KOPT-K1 (cell line): Measurements from ENCODE around the gene NLK.

Experiments used
- H3K27ac ChIP-seq: fragments of 200-600 bp; sonication (generic); 2 replicates; pipeline ENCODE4 v1.5.1; 2016; ENCODE audit warnings: antibody characterized with exemption, mild to moderate bottlenecking, low read depth, low read length; ENCODE audit not compliant: poor library complexity, severe bottlenecking
- H3K36me3 ChIP-seq: fragments of 200-600 bp; sonication (generic); 2 replicates; pipeline ENCODE4 v1.5.1; 2017; ENCODE audit warnings: antibody characterized with exemption, mild to moderate bottlenecking, low read length, moderate library complexity; ENCODE audit not compliant: insufficient read depth
- H3K9me3 ChIP-seq: fragments of 200-600 bp; sonication (generic); 2 replicates; pipeline ENCODE4 v1.5.1; 2017; ENCODE audit warnings: antibody characterized with exemption, low read length, mild to moderate bottlenecking; ENCODE audit not compliant: insufficient read depth, poor library complexity, severe bottlenecking

NLK gene

DNA sequence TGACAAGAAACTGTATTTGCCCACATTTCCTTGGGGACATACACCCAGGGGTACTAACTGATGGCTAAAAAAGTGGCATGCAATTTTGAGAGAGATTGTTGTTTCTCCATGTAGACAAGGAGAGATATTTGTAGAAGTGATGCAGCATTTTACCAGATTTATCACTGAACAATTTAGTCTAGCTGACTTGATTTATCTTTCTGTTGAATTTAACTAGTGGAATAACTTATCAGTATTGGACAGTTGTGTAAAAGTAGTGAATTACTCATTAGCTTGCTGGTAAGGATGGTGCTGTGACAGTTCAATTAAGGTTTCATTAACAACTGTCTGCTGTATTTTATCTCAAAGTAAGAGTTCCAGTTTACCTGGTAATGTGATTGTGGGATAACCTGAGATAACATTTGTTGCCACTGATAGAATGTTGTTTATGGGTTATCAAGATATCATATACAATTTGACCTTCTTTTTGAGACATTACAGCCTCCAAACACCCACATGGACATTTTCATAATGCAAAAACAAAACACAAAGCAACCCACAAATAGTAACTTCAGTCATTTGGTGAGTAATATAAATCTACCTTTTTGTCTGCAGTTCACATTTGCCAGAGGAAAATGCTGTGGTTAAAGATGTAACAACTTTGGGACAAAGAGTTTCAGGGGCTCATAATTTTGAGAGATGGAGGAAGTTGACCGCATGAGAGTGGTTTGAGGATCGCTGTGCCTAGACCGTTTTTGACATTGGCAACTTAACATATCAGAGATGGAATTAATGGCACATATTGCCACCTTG lies 3.8 kb downstream of the NLK start:
- Histone ChIP-seq H3K9me3 (no peaks in the 10 kb centered on the region), H3K36me3 (no peaks in the 10 kb centered on the region; the same call in 1 of the 2 replicates), H3K27ac (peak overlapping the region; percentile 54)

DNA sequence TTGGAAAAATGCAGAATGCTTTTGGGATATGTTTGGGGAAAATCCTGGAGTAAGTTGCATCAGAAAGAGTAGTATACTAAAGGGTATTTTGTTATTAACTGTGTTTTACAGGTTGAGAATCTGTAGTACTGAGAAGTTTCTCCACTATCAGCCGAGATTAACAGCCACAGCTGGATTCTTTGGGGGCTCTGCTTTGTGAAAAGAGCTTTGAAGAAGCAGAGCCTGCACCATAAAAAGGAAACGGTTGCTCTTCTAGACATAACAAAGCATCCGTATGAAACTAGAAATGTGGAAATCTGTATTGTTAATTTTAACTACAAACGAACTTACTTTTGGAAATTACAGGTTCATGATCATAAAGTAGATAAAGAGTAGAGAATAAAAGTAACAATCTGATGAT lies 5.3 kb downstream of the NLK start:
- Histone ChIP-seq H3K27ac (peak overlapping the region; percentile 54), H3K9me3 (no peaks in the 10 kb centered on the region), H3K36me3 (no peaks in the 10 kb centered on the region; the same call in 1 of the 2 replicates)

DNA sequence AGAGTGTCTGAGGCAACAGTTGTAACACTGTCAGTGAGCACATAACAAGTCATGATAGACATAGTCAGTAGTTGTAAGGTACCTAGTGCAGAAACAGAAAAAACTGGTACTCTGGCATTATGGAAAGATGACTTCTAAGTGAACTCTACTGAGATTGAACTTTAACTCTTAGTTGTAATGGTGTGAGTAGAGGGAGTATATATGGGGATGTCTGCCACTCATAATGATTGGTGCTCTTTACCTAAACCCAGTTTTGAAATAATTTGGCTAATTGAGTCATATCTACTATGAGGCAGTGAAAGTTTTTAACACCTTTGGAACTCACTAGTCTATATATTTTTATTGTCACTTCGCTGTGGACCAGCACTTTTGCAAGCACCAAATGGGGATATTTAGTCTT lies 6.6 kb downstream of the NLK start:
- no peaks in the 10 kb centered on the region; the same call in 1 of the 2 replicates for H3K36me3 ChIP-seq
- no peaks in the 10 kb centered on the region for H3K9me3 ChIP-seq
- H3K27ac ChIP-seq: peak overlapping the region; percentile 54

DNA sequence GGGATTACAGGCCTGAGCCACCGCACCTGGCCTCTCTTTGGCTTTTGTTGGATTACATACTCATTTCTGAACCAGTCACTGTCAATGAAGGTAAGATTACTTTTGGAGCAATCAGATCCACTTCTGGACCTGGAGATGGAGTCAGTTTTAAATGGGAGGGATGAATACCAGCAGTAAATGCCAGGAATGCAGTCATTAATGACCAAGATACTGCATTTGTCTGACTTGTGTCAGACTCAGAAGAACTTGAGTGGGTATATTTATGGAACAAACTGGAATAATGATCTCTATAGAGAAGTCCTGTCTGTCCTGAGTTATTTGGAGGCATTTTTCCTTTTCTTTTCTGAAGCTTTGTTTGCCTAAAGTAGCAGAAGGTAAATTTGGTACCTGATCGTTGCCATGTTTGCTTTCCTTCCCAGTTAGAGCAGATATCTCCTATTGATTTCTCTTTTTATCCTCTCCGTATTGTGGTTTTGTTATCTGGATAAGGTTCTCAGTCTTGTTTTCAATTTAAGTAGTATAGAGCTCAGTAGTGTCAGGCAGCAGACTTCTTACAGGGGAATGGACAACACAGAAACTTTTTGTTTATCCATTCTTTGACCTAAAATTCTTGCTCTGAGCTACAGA lies 10.7 kb downstream of the NLK start:
- Histone ChIP-seq H3K36me3 (no peaks in the 10 kb centered on the region), H3K9me3 (no peaks in the 10 kb centered on the region), H3K27ac (no peak overlapping the region)

DNA sequence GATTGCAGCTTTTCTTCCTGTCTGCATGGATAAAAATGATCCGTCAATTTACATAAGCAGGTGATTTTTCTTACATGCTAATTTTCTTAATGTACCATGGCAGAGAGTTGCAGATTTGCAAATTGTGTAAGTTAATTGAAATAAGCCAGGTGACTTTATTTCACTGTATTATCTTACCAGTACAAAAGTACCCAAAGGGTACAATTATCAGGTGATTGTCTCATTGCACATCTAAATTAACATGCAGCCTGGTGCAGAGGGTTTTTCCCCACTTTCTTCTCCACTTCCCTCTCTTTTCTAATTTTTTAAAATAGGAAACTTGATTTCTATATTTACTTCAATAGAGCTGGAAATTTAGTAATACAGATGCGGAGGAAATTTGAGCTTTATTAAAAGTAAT lies 11.2 kb downstream of the NLK start:
- Histone ChIP-seq H3K36me3 (no peaks in the 10 kb centered on the region), H3K27ac (no peak overlapping the region), H3K9me3 (no peaks in the 10 kb centered on the region)

DNA sequence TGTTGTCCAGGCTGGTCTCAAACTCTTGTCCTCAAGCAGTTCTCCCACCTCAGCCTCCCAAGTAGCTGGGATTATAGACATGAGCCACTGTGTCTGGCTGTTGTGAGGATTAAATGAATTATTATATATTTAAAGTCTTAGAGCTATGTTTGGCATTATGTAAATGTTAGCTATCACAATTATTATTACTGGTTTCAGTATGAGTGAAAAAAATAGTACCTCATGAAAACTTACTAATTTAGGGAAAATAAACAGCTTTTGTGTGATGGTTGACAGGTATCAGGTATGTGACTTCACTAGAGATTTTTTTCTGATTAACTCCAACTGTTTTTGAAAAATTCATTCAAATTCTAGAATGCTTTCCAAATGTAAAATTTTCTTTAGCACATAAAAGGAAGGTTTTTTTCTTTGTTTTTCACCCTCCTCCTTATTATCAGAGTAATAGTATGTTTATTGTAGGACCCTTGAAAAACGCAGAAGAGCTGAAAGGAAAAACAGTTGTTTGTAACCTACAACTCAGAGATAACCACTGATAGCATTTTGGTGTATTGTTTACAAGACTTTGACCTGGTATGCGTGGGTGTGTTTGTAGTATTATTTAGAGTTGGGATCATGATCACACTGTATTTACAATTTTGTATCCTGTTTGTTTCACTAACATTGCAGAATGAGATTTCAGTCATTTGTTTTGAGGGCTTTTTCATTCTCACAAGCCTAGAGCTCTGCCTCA lies 13.2 kb downstream of the NLK start:
- H3K9me3 ChIP-seq: no peaks in the 10 kb centered on the region
- H3K27ac ChIP-seq: no peak overlapping the region
- no peaks in the 10 kb centered on the region for H3K36me3 ChIP-seq

DNA sequence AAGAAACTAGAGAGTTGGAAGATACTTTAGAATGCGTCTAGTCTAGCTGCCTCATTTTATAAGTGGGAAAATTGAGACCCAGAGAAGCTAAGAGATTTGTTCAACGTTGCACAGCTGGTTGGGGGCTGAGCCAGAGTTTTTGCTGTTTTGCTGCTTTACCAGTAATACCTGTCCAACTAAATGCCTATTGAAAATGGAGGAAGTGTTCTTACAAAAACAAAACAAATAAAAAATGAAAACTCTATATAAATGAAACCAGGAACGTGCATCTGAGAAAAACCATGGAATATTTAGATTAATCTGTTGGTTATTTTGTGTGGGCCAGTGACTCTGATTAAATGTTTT lies 13.8 kb downstream of the NLK start:
- no peaks in the 10 kb centered on the region for H3K36me3 ChIP-seq
- no peaks in the 10 kb centered on the region for H3K9me3 ChIP-seq
- H3K27ac ChIP-seq: no peak overlapping the region

DNA sequence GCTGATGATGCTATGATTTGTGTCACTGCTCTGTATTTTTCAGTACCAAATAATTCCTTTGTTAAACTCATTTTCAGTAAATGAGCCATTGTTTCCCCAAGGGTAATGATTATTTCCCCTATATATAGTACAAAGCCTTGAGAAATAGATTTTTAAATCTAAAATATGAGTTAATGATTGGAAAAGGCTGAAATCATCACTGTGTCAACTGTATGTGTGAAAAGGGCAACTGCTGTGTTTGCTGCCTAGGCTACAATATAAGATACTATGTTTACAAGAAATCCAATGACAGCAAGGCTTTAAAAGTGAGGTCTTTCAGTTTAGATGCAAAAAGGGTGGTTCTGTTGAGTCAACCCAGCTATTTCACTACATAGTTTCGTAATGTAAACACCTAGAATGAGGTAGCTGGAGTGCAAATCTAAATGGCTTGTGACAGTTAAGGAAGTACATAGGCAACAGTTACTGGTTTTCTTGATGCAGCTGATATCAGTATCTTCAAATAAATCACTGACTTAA lies 15.3 kb downstream of the NLK start:
- Histone ChIP-seq H3K9me3 (no peaks in the 10 kb centered on the region), H3K36me3 (no peaks in the 10 kb centered on the region), H3K27ac (peak overlapping the region; percentile 19)

DNA sequence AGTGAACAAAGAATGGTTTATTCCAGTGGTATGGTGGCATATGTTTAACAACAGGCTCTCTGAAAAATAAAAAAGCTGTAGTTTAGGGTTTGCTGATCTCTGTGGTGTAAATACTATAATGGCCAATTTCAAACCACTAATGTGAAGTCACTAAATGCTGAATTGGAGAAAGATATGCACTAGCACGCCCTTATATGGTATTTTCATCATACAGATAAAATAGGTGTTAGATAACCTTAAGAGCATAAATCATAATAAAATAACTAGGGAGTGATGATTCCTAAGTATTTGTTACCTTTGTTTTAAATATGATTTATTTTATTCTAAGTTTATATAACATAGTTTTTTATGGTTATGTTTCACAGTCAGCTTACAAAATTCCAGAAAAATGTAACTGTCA lies 17.2 kb downstream of the NLK start:
- Histone ChIP-seq H3K27ac (no peak overlapping the region), H3K36me3 (no peaks in the 10 kb centered on the region), H3K9me3 (no peaks in the 10 kb centered on the region)

DNA sequence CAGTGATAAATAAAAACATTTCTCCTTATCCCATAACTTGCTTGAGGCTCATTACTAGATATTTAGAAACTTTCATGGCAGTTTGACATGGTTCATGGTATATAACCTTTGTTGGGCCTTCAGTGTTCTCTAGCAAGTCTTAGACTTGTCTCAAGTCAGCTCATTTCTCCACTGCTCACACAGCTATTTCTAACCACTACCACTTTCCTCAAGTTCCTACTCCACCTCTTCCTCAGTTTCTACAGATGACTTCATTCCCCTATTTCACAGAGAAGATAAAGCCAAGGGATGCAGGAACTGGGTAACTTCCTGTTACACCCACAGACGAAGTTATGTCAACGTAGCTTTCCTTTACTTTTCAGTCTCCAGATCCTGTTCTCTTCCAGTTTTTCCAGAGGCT lies 23.2 kb downstream of the NLK start:
- no peaks in the 10 kb centered on the region for H3K36me3 ChIP-seq
- peaks cover 3% of the 10 kb centered on the region for H3K9me3 ChIP-seq
- no peak overlapping the region for H3K27ac ChIP-seq

DNA sequence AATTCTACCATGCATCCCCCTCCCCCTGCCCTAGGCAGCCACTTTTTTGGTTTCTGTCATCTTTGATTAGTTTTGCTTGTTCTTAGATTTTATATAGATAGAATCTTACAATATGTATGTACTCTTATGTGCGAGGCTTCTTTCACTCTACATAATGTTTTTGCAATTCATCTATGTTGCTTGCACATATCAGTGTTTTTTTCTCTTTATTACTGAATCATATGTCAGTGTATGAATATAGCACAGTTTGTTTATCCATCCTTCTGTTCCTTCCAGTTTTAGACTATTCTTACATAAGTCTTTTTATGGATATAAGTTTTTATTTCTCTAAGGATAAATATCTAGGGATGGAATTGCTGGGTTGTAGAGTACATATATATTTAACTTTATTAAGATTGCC lies 26.6 kb downstream of the NLK start:
- peaks cover 13% of the 10 kb centered on the region for H3K9me3 ChIP-seq
- H3K27ac ChIP-seq: no peak overlapping the region
- H3K36me3 ChIP-seq: no peaks in the 10 kb centered on the region; the same call in 1 of the 2 replicates

DNA sequence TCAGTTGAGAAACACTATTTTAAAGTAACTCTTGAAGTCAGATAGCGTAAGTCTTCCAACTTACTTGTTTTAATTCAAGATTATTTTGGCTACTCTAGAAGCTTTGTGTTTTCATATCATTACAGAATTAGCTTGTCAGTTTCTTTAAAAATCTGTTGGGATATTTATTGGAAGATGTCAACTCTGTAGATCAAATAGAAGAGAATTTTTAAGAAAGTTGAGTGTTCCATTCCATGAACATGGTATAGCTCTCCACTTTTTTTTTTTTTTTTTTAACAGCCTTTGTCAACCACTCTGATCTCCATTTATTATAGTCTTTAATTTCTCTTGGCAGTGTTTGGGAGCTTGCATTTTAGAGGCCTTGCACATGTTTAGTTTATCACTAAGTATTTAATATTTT lies 28.7 kb downstream of the NLK start:
- Histone ChIP-seq H3K36me3 (no peaks in the 10 kb centered on the region; the same call in 1 of the 2 replicates), H3K9me3 (peaks cover 13% of the 10 kb centered on the region), H3K27ac (no peak overlapping the region)

DNA sequence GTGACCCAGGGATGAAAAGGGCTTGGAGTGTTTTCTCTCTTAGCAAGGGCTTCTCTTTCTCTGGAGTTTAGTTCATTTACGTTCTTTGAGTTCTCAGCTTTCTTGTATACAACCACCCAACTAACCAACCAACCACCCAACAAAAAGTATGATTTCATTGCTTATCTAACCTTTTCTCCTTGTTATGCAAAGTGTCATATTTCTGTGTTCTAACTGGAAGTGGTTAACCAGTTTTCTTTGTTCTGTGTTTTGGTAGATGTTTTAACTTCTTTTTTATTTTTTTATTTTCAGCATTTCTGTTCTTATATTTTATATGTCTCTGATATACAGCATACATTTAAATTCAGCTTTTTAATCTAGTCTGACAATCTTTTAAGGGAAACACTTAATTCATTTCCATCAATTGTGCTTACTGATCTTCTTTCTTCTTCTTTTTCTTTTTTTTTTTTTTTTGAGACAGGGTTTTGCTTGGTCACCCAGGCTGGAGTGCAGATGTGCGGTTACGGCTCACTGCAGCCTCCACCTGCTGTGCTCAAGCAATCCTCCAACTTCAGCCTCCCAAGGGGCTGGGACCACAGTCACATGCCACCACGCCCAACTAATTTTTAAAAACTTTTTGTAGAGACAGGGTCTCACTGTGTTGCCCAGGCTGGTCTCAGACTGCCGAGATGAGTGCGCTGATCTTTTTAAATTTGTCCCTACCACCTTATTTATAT lies 29.6 kb downstream of the NLK start:
- H3K9me3 ChIP-seq: peaks cover 14% of the 10 kb centered on the region
- no peak overlapping the region for H3K27ac ChIP-seq
- H3K36me3 ChIP-seq: no peaks in the 10 kb centered on the region; the same call in 1 of the 2 replicates

DNA sequence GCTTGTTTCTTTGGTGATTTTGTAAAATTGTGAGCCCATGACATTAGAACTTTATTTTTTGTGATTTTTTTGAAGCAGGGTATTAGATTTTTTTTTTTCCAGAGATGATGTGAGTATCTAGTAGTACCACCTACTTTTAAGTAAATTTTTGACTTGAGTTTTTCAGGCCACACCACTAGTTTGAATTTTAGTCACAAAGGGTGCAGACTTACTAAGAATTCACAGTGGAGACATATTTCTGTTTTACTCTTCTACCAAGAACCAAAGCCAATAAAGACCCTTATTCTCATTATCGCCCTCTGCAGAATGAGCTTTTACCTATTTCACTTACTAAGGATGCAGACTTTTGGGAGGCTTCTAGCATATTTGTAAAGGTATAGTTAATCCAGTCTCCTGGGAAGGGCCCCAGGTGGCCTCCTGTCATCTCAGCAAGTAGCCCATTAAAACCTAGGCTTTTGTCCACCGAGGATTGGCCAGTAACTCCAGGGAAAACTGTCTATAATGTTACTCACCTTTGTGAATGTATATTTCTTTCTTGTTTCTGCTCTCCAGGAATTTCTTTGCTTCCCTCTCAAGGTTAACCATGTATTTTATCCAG lies 30.6 kb downstream of the NLK start:
- no peaks in the 10 kb centered on the region; the same call in 1 of the 2 replicates for H3K36me3 ChIP-seq
- no peak overlapping the region for H3K27ac ChIP-seq
- peaks cover 18% of the 10 kb centered on the region for H3K9me3 ChIP-seq
